Measurements from ENCODE around the gene NAT14. TPM values are rescaled to one million over a fixed set of nuclear protein-coding genes. Genes with fewer than 3 reads are reported as not detected.

Gene NAT14
- total RNA-seq, 1 experiment from 2014 or later: 55.3 TPM

GRCh38 chr19:55451163-55451964 lies 33.6 kb upstream of the NAT14 start:
- Histone ChIP-seq H2AFZ (ENCODE audit: low read depth, low read length, poor library complexity, severe bottlenecking) (no peak overlapping the region), H3K27me3 (ENCODE audit: insufficient read depth, low read length) (no peaks in the 10 kb centered on the region), H3K9me2 (ENCODE audit: insufficient read depth) (no peaks in the 10 kb centered on the region), H3K4me2 (ENCODE audit: low read length) (no peak overlapping the region), H3K4me3 (replicated peaks in 1 of 2; ENCODE audit: low read depth in 1 of 2, low read length in 2 of 2) (no peak overlapping the region), H3K36me3 (ENCODE audit: control insufficient read depth in 1 of 2, insufficient read depth in 2 of 2, low read length in 2 of 2) (no peaks in the 10 kb centered on the region; a peak in 1 of 4 replicates), H4K20me1 (ENCODE audit: insufficient read depth) (no peaks in the 10 kb centered on the region), H3K4me1 (ENCODE audit: control insufficient read depth in 1 of 2, insufficient read depth in 2 of 2, low read length in 2 of 2) (peaks cover 0 to 5% of the 10 kb centered on the region in 2 experiments; a peak in 2 of 4 replicates), H3K27ac (ENCODE audit: low read depth, low read length) (no peak overlapping the region), H3K9me3 (ENCODE audit: control insufficient read depth in 1 of 2, insufficient read depth in 1 of 2, low read depth in 1 of 2, low read length in 2 of 2) (no peaks in the 10 kb centered on the region), H3K79me2 (ENCODE audit: insufficient read depth, low read length) (no peaks in the 10 kb centered on the region), H3K9ac (ENCODE audit: low read length) (no peak overlapping the region)
- ChIA-PET CTCF (no interaction called here), RAD21 (ENCODE audit: low non-redundant PET in 1 of 2, low total read pairs in 2 of 2, uncharacterized antibody in 2 of 2, unreplicated experiment in 2 of 2) (no interaction called here), POLR2A (no interaction called here)
- intact Hi-C loops (cut with micrococcal nuclease): no loop called here
- BruUV-seq (replicated peaks): no TSS peak
- DNase-seq (ENCODE audit: low read depth, low spot score): no peak
- no peak for ATAC-seq
- no peak for TF ChIP-seq CBX3 (IDR thresholded peaks at IDR 0.05; ENCODE audit: low read depth)
- no peak for TF ChIP-seq FOSL1 (IDR thresholded peaks at IDR 0.05; ENCODE audit: low read depth)

GRCh38 chr19:55451965-55452748 lies 32.8 kb upstream of the NAT14 start:
- intact Hi-C loops (cut with micrococcal nuclease): no loop called here
- Histone ChIP-seq H3K9me2 (ENCODE audit: insufficient read depth) (no peaks in the 10 kb centered on the region), H3K9me3 (ENCODE audit: control insufficient read depth in 1 of 2, insufficient read depth in 1 of 2, low read depth in 1 of 2, low read length in 2 of 2) (no peaks in the 10 kb centered on the region), H3K27ac (ENCODE audit: low read depth, low read length) (no peak overlapping the region), H3K4me3 (replicated peaks in 1 of 2; ENCODE audit: low read depth in 1 of 2, low read length in 2 of 2) (no peak overlapping the region), H3K4me1 (ENCODE audit: control insufficient read depth in 1 of 2, insufficient read depth in 2 of 2, low read length in 2 of 2) (peaks cover 0 to 5% of the 10 kb centered on the region in 2 experiments; a peak in 2 of 4 replicates), H3K27me3 (ENCODE audit: insufficient read depth, low read length) (no peaks in the 10 kb centered on the region), H3K79me2 (ENCODE audit: insufficient read depth, low read length) (no peaks in the 10 kb centered on the region), H4K20me1 (ENCODE audit: insufficient read depth) (no peaks in the 10 kb centered on the region), H3K9ac (ENCODE audit: low read length) (no peak overlapping the region), H3K4me2 (ENCODE audit: low read length) (no peak overlapping the region), H3K36me3 (ENCODE audit: control insufficient read depth in 1 of 2, insufficient read depth in 2 of 2, low read length in 2 of 2) (no peaks in the 10 kb centered on the region; a peak in 1 of 4 replicates), H2AFZ (ENCODE audit: low read depth, low read length, poor library complexity, severe bottlenecking) (no peak overlapping the region)
- CTCF ChIA-PET: no interaction called here
- POLR2A ChIA-PET: interaction anchor here (1.4 kb wide), 1 partner anchor 45 kb away, joined by 5 read pairs; the partner anchor contains the start of gene UBE2S
- RAD21 ChIA-PET (ENCODE audit: low non-redundant PET in 1 of 2, low total read pairs in 2 of 2, uncharacterized antibody in 2 of 2, unreplicated experiment in 2 of 2): no interaction called here
- ATAC-seq (no peak), DNase-seq (ENCODE audit: low read depth, low spot score) (no peak)
- no TSS peak for BruUV-seq (replicated peaks)
- no peak for TF ChIP-seq POLR2A (IDR thresholded peaks at IDR 0.05; ENCODE audit: borderline replicate concordance, extremely low read depth, insufficient read depth, insufficient read length)
- TF ChIP-seq ATF3 (IDR thresholded peaks at IDR 0.05): no peak
- TF ChIP-seq ELF1 (IDR thresholded peaks at IDR 0.05; ENCODE audit: borderline replicate concordance, low read depth): no peak
- TF ChIP-seq EZH2 (IDR thresholded peaks at IDR 0.05): no peak
- TF ChIP-seq JUND (IDR thresholded peaks at IDR 0.05): no peak
- TF ChIP-seq EZH2phosphoT487 (IDR thresholded peaks at IDR 0.05; ENCODE audit: borderline replicate concordance): no peak
- no peak for TF ChIP-seq CBX3 (IDR thresholded peaks at IDR 0.05; ENCODE audit: low read depth)
- TF ChIP-seq EGR1 (IDR thresholded peaks at IDR 0.05; ENCODE audit: low read depth): no peak
- no peak for TF ChIP-seq ZNF274 (IDR thresholded peaks at IDR 0.05; ENCODE audit: low read depth, low read length)
- TF ChIP-seq CEBPB (IDR thresholded peaks at IDR 0.05; ENCODE audit: low read depth): no peak
- TF ChIP-seq RAD21 (IDR thresholded peaks at IDR 0.05; ENCODE audit: low read depth): no peak
- no peak for TF ChIP-seq ZBTB33 (IDR thresholded peaks at IDR 0.05; ENCODE audit: extremely low read depth, insufficient replicate concordance, low read length)
- no peak for TF ChIP-seq TCF7L2 (IDR thresholded peaks at IDR 0.05; ENCODE audit: borderline replicate concordance, extremely low read depth, insufficient read depth, insufficient read length)
- no peak for TF ChIP-seq YY1 (IDR thresholded peaks at IDR 0.05; ENCODE audit: extremely low read depth, insufficient replicate concordance, low read depth, low read length)
- no peak for TF ChIP-seq SIN3A (IDR thresholded peaks at IDR 0.05; ENCODE audit: low read depth)
- no peak for TF ChIP-seq FOSL1 (IDR thresholded peaks at IDR 0.05; ENCODE audit: low read depth)
- TF ChIP-seq MAX (IDR thresholded peaks at IDR 0.05): no peak
